Prostate gland (tissue), 2 donors: Measurements from ENCODE around the gene KIF11. TPM values are rescaled to one million over a fixed set of nuclear protein-coding genes. Genes with fewer than 3 reads are reported as not detected.

Experiments used
- DNase-seq: peaks from one replicate; pipeline ENCODE4 v3.0.0-alpha.2; 2019; ENCODE audit warnings: low spot score
- H3K27ac ChIP-seq, 2 donors: fragments of 200-600 bp; sonication (generic); 2 replicates each; pipeline ENCODE4 v1.5.1; 2017 to 2019
- H3K27me3 ChIP-seq: fragments of 200-600 bp; sonication (generic); replicated peaks from 2 replicates; pipeline ENCODE4 v1.5.1; 2019; ENCODE audit not compliant: insufficient read depth
- H3K36me3 ChIP-seq, 2 donors: fragments of 200-600 bp; sonication (generic); 1 replicate in 1 of 2; 2 replicates in 1 of 2; pipeline versions ENCODE4 v1.5.1 to v1.8.1; 2017 to 2019
- H3K4me1 ChIP-seq: fragments of 200-600 bp; sonication (generic); replicated peaks from 2 replicates; pipeline ENCODE4 v1.5.1; 2019
- H3K4me3 ChIP-seq, 2 donors: fragments of 200-600 bp; sonication (generic); 2 replicates each; pipeline ENCODE4 v1.5.1; 2017 to 2019
- H3K9me3 ChIP-seq: fragments of 200-600 bp; sonication (generic); 2 replicates; pipeline ENCODE4 v1.5.1; 2017
- POLR2A ChIP-seq: fragments of 450-650 bp; IDR thresholded peaks from one replicate; pipeline ENCODE4 v1.6.1; 2016; ENCODE audit warnings: antibody characterized with exemption, mild to moderate bottlenecking
- POLR2AphosphoS5 ChIP-seq: sonication (generic); formaldehyde crosslinking; IDR thresholded peaks from one replicate; pipeline ENCODE4 v1.6.1; 2017; ENCODE audit warnings: antibody characterized with exemption
- WGBS: methylation state at CpG from one replicate; pipeline ENCODE4 v1.1.5; 2018; 5-methylcytosine and 5-hydroxymethylcytosine counted together
- intact Hi-C: fragments of 100-400 bp; cut with DNase I; formaldehyde crosslinking; loops from one replicate; pipeline ENCODE4 v1.14.2; 2022
- total RNA-seq, 2 donors: library from RNA; depleted of rRNA; stranded (reverse); fragments of >200 nt; gene quantifications; one replicate each; pipeline ENCODE4 v1.1.0, GENCODE V29; 2016
- TF ChIP-seq, protein P1 (sequence below), 4 experiments: fragments of 200-600 bp in 2 of 4; fragments of 450-650 bp in 2 of 4; sonication (generic) in 2 of 4; IDR thresholded peaks; 1 replicate in 3 of 4; 2 replicates in 1 of 4; pipeline ENCODE4 v1.5.1; 2016 to 2019; ENCODE audit warnings: antibody characterized with exemption in 4 of 4, mild to moderate bottlenecking in 2 of 4, moderate library complexity in 2 of 4

The KIF11 gene
- total RNA-seq, 2 donors from 2014 or later: 3.0 to 5.5 TPM

DNA sequence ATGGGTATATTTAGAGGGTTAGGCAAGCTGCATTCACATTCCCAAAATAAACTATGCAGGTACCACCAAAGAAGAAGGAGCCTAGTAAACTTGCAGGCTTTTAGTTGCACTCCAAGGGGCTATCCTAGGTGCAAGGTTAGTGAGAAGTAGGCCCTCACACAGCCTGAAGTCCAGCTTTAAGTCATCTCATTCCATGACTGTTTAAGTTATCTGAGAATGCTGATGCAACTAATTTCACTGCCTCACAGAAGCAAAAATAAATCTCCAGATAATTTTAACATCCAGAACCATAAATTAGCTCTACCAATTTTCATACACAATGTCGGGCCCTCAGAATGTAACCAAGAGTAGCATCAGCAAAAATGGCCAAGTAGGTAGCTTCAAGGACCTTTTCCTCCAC, 62.5 kb downstream of the KIF11 start:
- TF ChIP-seq POLR2AphosphoS5 (no peak), POLR2A (no peak)
- TF ChIP-seq, protein P1, sequence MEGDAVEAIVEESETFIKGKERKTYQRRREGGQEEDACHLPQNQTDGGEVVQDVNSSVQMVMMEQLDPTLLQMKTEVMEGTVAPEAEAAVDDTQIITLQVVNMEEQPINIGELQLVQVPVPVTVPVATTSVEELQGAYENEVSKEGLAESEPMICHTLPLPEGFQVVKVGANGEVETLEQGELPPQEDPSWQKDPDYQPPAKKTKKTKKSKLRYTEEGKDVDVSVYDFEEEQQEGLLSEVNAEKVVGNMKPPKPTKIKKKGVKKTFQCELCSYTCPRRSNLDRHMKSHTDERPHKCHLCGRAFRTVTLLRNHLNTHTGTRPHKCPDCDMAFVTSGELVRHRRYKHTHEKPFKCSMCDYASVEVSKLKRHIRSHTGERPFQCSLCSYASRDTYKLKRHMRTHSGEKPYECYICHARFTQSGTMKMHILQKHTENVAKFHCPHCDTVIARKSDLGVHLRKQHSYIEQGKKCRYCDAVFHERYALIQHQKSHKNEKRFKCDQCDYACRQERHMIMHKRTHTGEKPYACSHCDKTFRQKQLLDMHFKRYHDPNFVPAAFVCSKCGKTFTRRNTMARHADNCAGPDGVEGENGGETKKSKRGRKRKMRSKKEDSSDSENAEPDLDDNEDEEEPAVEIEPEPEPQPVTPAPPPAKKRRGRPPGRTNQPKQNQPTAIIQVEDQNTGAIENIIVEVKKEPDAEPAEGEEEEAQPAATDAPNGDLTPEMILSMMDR (IDR thresholded peaks at IDR 0.05): no peak
- H3K9me3 ChIP-seq: no peaks in the 10 kb centered on the region
- H3K27me3 ChIP-seq: no peaks in the 10 kb centered on the region
- WGBS: 76% methylated on average over 1 of the region's 1 CpG
- no peak overlapping the region for H3K27ac ChIP-seq
- H3K36me3 ChIP-seq: no peaks in the 10 kb centered on the region
- no peaks in the 10 kb centered on the region for H3K4me1 ChIP-seq
- no peak for DNase-seq
- no peak overlapping the region for H3K4me3 ChIP-seq
- intact Hi-C loops: no loop called here

DNA sequence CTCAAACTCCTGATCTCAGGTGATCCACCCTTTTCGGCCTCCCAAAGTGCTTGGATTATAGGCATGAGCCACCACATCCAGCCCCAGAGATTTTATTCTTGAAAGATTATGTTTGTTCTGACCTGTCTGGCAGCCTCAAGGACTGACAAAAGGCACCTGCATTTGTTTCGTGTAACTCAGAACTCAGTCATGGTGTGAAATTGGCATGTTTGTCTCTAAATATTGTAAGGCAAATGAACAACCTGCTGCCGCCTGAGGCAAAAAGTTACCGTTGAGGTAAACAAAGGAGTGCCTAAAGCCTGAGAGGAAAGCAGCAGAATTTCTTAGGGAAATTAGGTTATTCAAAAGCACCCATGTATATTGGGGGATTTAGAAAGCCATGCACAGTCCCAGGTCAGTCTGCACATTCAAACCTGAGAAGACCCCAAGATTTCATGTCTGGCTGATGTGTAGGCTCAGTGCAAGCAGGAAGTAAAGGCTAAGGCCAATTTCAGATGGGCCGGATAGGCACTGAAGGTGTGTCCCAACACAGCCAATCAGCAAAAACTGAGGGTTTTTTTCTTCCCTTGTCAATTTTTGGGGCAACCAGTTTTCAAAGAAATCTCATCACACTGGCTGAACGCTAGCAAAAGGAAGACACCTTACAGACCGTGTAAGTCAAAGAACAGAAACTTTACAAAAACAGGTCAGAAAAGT, 63.5 kb downstream of the KIF11 start:
- no peaks in the 10 kb centered on the region for H3K27me3 ChIP-seq
- WGBS: 82% methylated on average over 7 of the region's 7 CpGs
- TF ChIP-seq, protein P1 (IDR thresholded peaks at IDR 0.05): no peak
- TF ChIP-seq POLR2A: no peak
- TF ChIP-seq POLR2AphosphoS5: no peak
- no peak for DNase-seq
- no peak overlapping the region for H3K4me3 ChIP-seq
- no peak overlapping the region for H3K27ac ChIP-seq
- no peaks in the 10 kb centered on the region for H3K9me3 ChIP-seq
- H3K36me3 ChIP-seq: no peaks in the 10 kb centered on the region
- intact Hi-C loops: no loop called here
- H3K4me1 ChIP-seq: no peaks in the 10 kb centered on the region

DNA sequence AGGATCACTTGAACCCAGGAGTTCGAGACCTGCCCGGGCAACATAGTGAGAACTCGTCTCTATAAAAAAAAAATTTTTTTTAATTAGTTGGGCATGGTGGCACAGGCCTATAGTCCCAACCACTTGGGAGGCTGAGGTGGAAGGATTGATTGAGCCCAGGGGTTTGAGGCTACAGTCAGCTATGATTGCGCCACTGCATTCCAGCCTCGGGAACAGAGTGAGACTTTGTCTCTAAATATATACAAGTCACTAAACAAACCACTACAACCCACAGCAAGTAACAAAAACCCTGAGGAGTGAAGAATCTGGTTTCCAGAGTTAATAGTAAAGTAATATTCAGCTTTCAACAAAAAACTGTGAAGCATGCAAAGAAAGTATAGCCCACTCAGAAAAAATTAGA, 64.1 kb downstream of the KIF11 start:
- intact Hi-C loops: no loop called here
- H3K4me1 ChIP-seq: no peaks in the 10 kb centered on the region
- no peak for TF ChIP-seq POLR2A
- TF ChIP-seq, protein P1 (IDR thresholded peaks at IDR 0.05): no peak
- no peak for TF ChIP-seq POLR2AphosphoS5

DNA sequence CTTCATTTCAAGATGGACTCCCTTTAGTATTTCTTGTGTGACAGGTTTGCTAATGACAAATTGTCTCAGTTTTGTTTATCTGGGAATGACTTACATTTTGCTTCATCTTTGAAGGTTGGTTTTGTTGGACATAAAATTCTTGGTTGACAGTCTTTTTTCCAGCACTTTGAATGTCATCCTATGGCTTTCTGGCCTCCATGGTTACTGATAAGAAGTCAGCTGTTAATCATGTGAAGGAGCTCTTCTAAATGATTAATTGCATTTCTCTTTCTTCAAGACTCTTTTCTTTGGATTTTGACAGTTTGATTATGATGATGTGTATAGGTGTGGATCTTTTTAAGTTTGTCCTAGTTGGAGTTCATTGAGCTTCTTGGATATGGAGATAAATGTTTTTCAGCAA, 69.9 kb downstream of the KIF11 start:
- Histone ChIP-seq H3K4me1 (no peaks in the 10 kb centered on the region), H3K9me3 (no peaks in the 10 kb centered on the region), H3K27me3 (no peaks in the 10 kb centered on the region), H3K36me3 (no peaks in the 10 kb centered on the region), H3K4me3 (no peak overlapping the region), H3K27ac (no peak overlapping the region)
- no peak for TF ChIP-seq POLR2AphosphoS5
- TF ChIP-seq, protein P1 (IDR thresholded peaks at IDR 0.05): no peak
- TF ChIP-seq POLR2A: no peak
- no peak for DNase-seq
- intact Hi-C loops: no loop called here

More for the DNA sequence above, 64.1 kb downstream of the KIF11 start:
- WGBS: 89% methylated on average over 5 of the region's 5 CpGs
- Histone ChIP-seq H3K27me3 (no peaks in the 10 kb centered on the region), H3K27ac (no peak overlapping the region), H3K36me3 (no peaks in the 10 kb centered on the region), H3K4me3 (no peak overlapping the region), H3K9me3 (no peaks in the 10 kb centered on the region)
- no peak for DNase-seq

DNA sequence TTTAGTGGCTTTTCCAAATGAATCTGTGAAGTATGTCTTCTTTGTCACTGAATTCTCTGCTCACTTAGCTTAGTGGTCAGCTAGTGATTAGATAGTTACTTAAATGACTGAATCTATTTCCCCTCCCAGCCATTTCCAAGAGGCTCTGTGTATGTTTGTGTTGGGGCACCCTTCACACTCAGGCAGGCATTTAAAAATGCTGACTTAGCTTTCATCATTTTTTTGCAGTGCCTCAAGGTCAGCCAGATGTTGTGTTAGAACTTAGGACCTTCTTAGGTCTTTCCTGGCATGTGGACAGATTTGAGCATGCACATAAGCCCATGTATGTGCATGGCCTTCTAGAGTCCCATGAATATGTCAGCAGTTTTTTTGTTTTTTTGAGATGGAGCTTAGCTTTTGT, 71.4 kb downstream of the KIF11 start:
- Histone ChIP-seq H3K27me3 (no peaks in the 10 kb centered on the region), H3K9me3 (no peaks in the 10 kb centered on the region), H3K36me3 (no peaks in the 10 kb centered on the region), H3K27ac (no peak overlapping the region), H3K4me1 (no peaks in the 10 kb centered on the region), H3K4me3 (no peak overlapping the region)
- intact Hi-C loops: no loop called here
- TF ChIP-seq, protein P1 (IDR thresholded peaks at IDR 0.05): no peak
- TF ChIP-seq POLR2AphosphoS5: no peak
- TF ChIP-seq POLR2A: no peak
- no peak for DNase-seq
